ENCODE results near the gene GNG13. TPM values are rescaled to one million over a fixed set of nuclear protein-coding genes. Genes with fewer than 3 reads are reported as not detected.
A peak's percentile ranks its signal among the peaks of the same experiment; 100 is the strongest.

GNG13 gene
- total and polyA plus RNA-seq, 8 donors, result not detected

DNA sequence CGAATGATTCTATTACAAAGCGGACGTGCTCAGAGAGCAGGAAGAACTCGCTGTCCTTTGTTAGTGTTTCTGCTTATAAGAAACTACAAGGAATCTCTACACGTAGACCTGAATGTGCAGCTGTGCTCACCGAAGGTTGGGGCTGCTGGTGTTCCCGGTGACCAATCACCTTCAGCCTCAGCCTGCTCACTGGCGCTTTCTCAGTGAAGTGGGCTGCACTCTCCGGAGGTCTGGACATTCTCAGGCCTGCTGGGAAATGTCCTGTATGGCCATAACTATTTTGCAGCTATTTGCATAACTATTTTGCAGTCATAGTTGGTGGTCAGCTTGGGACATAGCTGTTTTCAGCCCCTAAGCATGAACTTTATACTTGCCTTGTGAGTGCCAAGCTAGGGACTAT is 50.0 kb downstream of the GNG13 start:
- Histone ChIP-seq H3K27ac (no peak overlapping the region), H3K4me1 (peaks cover 0 to 14% (median 0%) of the 10 kb centered on the region in 4 donors), H3K27me3 (peaks cover 0 to 47% (median 0%) of the 10 kb centered on the region in 3 donors), H3K4me3 (no peak overlapping the region), H3K36me3 (no peaks in the 10 kb centered on the region), H3K9me3 (no peaks in the 10 kb centered on the region)
- peak in 1 of 2 donors; percentile 63 for DNase-seq
- WGBS, 5 donors, result 55 to 71% (median 67%) methylated on average over 9 of the region's 9 CpGs
- TF ChIP-seq, protein P1, sequence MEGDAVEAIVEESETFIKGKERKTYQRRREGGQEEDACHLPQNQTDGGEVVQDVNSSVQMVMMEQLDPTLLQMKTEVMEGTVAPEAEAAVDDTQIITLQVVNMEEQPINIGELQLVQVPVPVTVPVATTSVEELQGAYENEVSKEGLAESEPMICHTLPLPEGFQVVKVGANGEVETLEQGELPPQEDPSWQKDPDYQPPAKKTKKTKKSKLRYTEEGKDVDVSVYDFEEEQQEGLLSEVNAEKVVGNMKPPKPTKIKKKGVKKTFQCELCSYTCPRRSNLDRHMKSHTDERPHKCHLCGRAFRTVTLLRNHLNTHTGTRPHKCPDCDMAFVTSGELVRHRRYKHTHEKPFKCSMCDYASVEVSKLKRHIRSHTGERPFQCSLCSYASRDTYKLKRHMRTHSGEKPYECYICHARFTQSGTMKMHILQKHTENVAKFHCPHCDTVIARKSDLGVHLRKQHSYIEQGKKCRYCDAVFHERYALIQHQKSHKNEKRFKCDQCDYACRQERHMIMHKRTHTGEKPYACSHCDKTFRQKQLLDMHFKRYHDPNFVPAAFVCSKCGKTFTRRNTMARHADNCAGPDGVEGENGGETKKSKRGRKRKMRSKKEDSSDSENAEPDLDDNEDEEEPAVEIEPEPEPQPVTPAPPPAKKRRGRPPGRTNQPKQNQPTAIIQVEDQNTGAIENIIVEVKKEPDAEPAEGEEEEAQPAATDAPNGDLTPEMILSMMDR (IDR thresholded peaks at IDR 0.05), result no peak
- TF ChIP-seq EP300 (IDR thresholded peaks at IDR 0.05) (no peak), POLR2A (IDR thresholded peaks at IDR 0.05) (no peak), POLR2AphosphoS5 (IDR thresholded peaks at IDR 0.05) (no peak)
- intact Hi-C loops (cut with DNase I; ENCODE audit: low total_unique reads), result no loop called here

DNA sequence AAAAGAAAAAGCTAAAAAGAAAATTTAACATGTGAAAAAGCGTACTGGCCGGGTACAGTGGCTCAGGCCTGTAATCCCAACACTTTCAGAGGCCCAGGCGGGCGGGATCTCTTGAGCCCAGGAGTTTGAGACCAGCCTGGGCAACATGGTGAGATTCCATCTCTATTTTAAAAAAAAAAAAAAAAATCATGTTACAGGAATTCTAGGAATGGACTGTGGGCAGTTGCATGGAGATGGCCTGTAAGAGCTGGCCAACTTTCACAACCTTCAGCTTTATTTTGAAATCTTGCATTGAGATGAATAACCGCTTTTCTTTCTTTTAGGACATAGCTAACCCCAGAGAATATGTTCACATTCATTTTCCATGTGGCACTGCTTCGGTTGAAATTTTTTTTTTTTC is 51.5 kb downstream of the GNG13 start:
- H3K27me3 ChIP-seq, result peaks cover 0 to 46% (median 0%) of the 10 kb centered on the region in 3 donors
- no peak overlapping the region for H3K4me3 ChIP-seq
- intact Hi-C loops (cut with DNase I; ENCODE audit: low total_unique reads), result no loop called here
- H3K4me1 ChIP-seq, result peaks cover 0 to 14% (median 0%) of the 10 kb centered on the region in 4 donors
- no peak overlapping the region for H3K27ac ChIP-seq
- H3K36me3 ChIP-seq, result no peaks in the 10 kb centered on the region
- TF ChIP-seq POLR2A (IDR thresholded peaks at IDR 0.05), result no peak
- no peak for TF ChIP-seq POLR2AphosphoS5 (IDR thresholded peaks at IDR 0.05)
- no peak for TF ChIP-seq EP300 (IDR thresholded peaks at IDR 0.05)
- TF ChIP-seq, protein P1 (IDR thresholded peaks at IDR 0.05), result no peak
- H3K9me3 ChIP-seq, result no peaks in the 10 kb centered on the region
- DNase-seq, result no peak
- 73 to 96% (median 88%) methylated on average over 6 of the region's 6 CpGs for WGBS, 5 donors

Small RNA genes within 50 kb of the gene (small RNA-seq; reads per million reads assigned to genes)
- 0 reads per million in 4 donors for gene MIR662

Other genes with a start within 250 kb of the GNG13 start
- not detected for gene PRR35, start 240.3 kb downstream of the GNG13 start, total RNA-seq
- gene PRR35, start 240.3 kb downstream of the GNG13 start, polyA plus RNA-seq, result not detected
- gene NHLRC4, start 233.7 kb downstream of the GNG13 start, total RNA-seq, result under 1 TPM in 2 of 5 donors, not detected in 3; 0.89 to 0.92 TPM
- gene NHLRC4, start 233.7 kb downstream of the GNG13 start, polyA plus RNA-seq, result 1 to 10 TPM in 2 of 3 donors, under 1 TPM in 1; 0.35 to 1.4 (median 1.4) TPM
- gene PIGQ, start 230.8 kb downstream of the GNG13 start, total RNA-seq, result 100 to 1,000 TPM in 2 of 5 donors, 10 to 100 TPM in 3; 14.3 to 217 (median 52.6) TPM
- 10 to 100 TPM; 30.1 to 46.5 (median 38.0) TPM for gene PIGQ, start 230.8 kb downstream of the GNG13 start, polyA plus RNA-seq
- gene RAB40C, start 210.7 kb downstream of the GNG13 start, total RNA-seq, result 100 to 1,000 TPM in 1 of 5 donors, 10 to 100 TPM in 4; 17.6 to 101 (median 51.3) TPM
- 10 to 100 TPM; 20.9 to 24.6 (median 22.1) TPM for gene RAB40C, start 210.7 kb downstream of the GNG13 start, polyA plus RNA-seq
- 10 to 100 TPM in 1 of 5 donors, 1 to 10 TPM in 1, under 1 TPM in 2, not detected in 1; 0.14 to 25.8 (median 2.5) TPM for gene WFIKKN1, start 169.7 kb downstream of the GNG13 start, total RNA-seq
- gene WFIKKN1, start 169.7 kb downstream of the GNG13 start, polyA plus RNA-seq, result 1 to 10 TPM; 1.0 to 2.0 (median 1.5) TPM
- 100 to 1,000 TPM in 2 of 5 donors, 10 to 100 TPM in 3; 17.3 to 271 (median 82.9) TPM for gene METTL26, start 164.4 kb downstream of the GNG13 start, total RNA-seq
- gene METTL26, start 164.4 kb downstream of the GNG13 start, polyA plus RNA-seq, result 100 to 1,000 TPM; 177 to 234 (median 218) TPM
- gene MCRIP2, start 158.9 kb downstream of the GNG13 start, total RNA-seq, result 100 to 1,000 TPM in 1 of 5 donors, 10 to 100 TPM in 4; 14.0 to 440 (median 67.7) TPM
- 100 to 1,000 TPM in 2 of 3 donors, 10 to 100 TPM in 1; 83.2 to 109 (median 107) TPM for gene MCRIP2, start 158.9 kb downstream of the GNG13 start, polyA plus RNA-seq
- gene WDR90, start 151.4 kb downstream of the GNG13 start, total RNA-seq, result 100 to 1,000 TPM in 2 of 5 donors, 10 to 100 TPM in 3; 27.2 to 114 (median 30.9) TPM
- 10 to 100 TPM; 19.9 to 33.6 (median 22.0) TPM for gene WDR90, start 151.4 kb downstream of the GNG13 start, polyA plus RNA-seq
- gene RHOT2, start 132.6 kb downstream of the GNG13 start, total RNA-seq, result 100 to 1,000 TPM in 3 of 5 donors, 10 to 100 TPM in 2; 41.5 to 574 (median 171) TPM
- gene RHOT2, start 132.6 kb downstream of the GNG13 start, polyA plus RNA-seq, result 100 to 1,000 TPM in 1 of 3 donors, 10 to 100 TPM in 2; 68.1 to 151 (median 68.8) TPM
- 10 to 100 TPM in 1 of 5 donors, 1 to 10 TPM in 2, not detected in 2; 1.3 to 48.7 (median 6.7) TPM for gene RHBDL1, start 125.1 kb downstream of the GNG13 start, total RNA-seq
- gene RHBDL1, start 125.1 kb downstream of the GNG13 start, polyA plus RNA-seq, result 1 to 10 TPM in 2 of 3 donors, not detected in 1; 2.1 to 3.3 TPM
- gene STUB1, start 120.3 kb downstream of the GNG13 start, total RNA-seq, result 100 to 1,000 TPM in 3 of 5 donors, 10 to 100 TPM in 2; 43.5 to 307 (median 206) TPM
- 100 to 1,000 TPM; 123 to 183 (median 128) TPM for gene STUB1, start 120.3 kb downstream of the GNG13 start, polyA plus RNA-seq
- 100 to 1,000 TPM in 4 of 5 donors, 10 to 100 TPM in 1; 24.2 to 229 (median 123) TPM for gene JMJD8, start 116.4 kb downstream of the GNG13 start, total RNA-seq
- 10 to 100 TPM; 27.6 to 44.2 (median 31.9) TPM for gene JMJD8, start 116.4 kb downstream of the GNG13 start, polyA plus RNA-seq
- 10 to 100 TPM in 4 of 5 donors, 1 to 10 TPM in 1; 2.0 to 72.3 (median 27.4) TPM for gene WDR24, start 110.3 kb downstream of the GNG13 start, total RNA-seq
- gene WDR24, start 110.3 kb downstream of the GNG13 start, polyA plus RNA-seq, result 1 to 10 TPM; 4.7 to 6.7 (median 5.7) TPM
- gene FBXL16, start 94.9 kb downstream of the GNG13 start, total RNA-seq, result under 1 TPM in 2 of 5 donors, not detected in 3; 0.37 to 0.72 TPM
- gene FBXL16, start 94.9 kb downstream of the GNG13 start, polyA plus RNA-seq, result 1 to 10 TPM in 2 of 3 donors, under 1 TPM in 1; 0.61 to 3.6 (median 1.3) TPM
- 10 to 100 TPM in 4 of 5 donors, 1 to 10 TPM in 1; 7.1 to 79.7 (median 20.4) TPM for gene METRN, start 85.6 kb downstream of the GNG13 start, total RNA-seq
- gene METRN, start 85.6 kb downstream of the GNG13 start, polyA plus RNA-seq, result 10 to 100 TPM; 36.9 to 45.8 (median 39.4) TPM
- 100 to 1,000 TPM in 1 of 5 donors, 10 to 100 TPM in 3, 1 to 10 TPM in 1; 9.7 to 602 (median 44.9) TPM for gene ANTKMT, start 79.6 kb downstream of the GNG13 start, total RNA-seq
- 10 to 100 TPM; 35.9 to 65.0 (median 58.0) TPM for gene ANTKMT, start 79.6 kb downstream of the GNG13 start, polyA plus RNA-seq
- gene CCDC78, start 74.3 kb downstream of the GNG13 start, total RNA-seq, result 10 to 100 TPM in 1 of 5 donors, 1 to 10 TPM in 1, not detected in 3; 1.3 to 14.3 TPM
- 1 to 10 TPM in 2 of 3 donors, not detected in 1; 1.3 to 1.7 TPM for gene CCDC78, start 74.3 kb downstream of the GNG13 start, polyA plus RNA-seq
- 10 to 100 TPM in 1 of 5 donors, 1 to 10 TPM in 2, not detected in 2; 3.3 to 19.9 (median 4.0) TPM for gene HAGHL, start 73.6 kb downstream of the GNG13 start, total RNA-seq
- gene HAGHL, start 73.6 kb downstream of the GNG13 start, polyA plus RNA-seq, result 1 to 10 TPM; 3.1 to 7.9 (median 3.7) TPM
- gene CIAO3, start 59.7 kb downstream of the GNG13 start, total RNA-seq, result 100 to 1,000 TPM in 1 of 5 donors, 10 to 100 TPM in 4; 35.4 to 145 (median 62.9) TPM
- gene CIAO3, start 59.7 kb downstream of the GNG13 start, polyA plus RNA-seq, result 10 to 100 TPM; 22.8 to 37.6 (median 37.2) TPM
- gene MSLN, start 40.0 kb downstream of the GNG13 start, total RNA-seq, result 10 to 100 TPM in 1 of 5 donors, 1 to 10 TPM in 3, not detected in 1; 1.6 to 41.5 (median 3.4) TPM
- 10 to 100 TPM in 1 of 3 donors, 1 to 10 TPM in 1, under 1 TPM in 1; 0.92 to 83.7 (median 6.1) TPM for gene MSLN, start 40.0 kb downstream of the GNG13 start, polyA plus RNA-seq
- gene RPUSD1, start 12.4 kb downstream of the GNG13 start, total RNA-seq, result 10 to 100 TPM in 4 of 5 donors, 1 to 10 TPM in 1; 9.0 to 43.7 (median 37.9) TPM
- 10 to 100 TPM; 16.4 to 22.9 (median 17.3) TPM for gene RPUSD1, start 12.4 kb downstream of the GNG13 start, polyA plus RNA-seq
- gene CHTF18, start 12.1 kb downstream of the GNG13 start, total RNA-seq, result 100 to 1,000 TPM in 1 of 5 donors, 10 to 100 TPM in 2, 1 to 10 TPM in 2; 2.9 to 143 (median 15.2) TPM
- gene CHTF18, start 12.1 kb downstream of the GNG13 start, polyA plus RNA-seq, result 10 to 100 TPM; 17.9 to 31.0 (median 25.1) TPM
- gene LMF1, start 170.2 kb upstream of the GNG13 start, total RNA-seq, result 100 to 1,000 TPM in 1 of 5 donors, 10 to 100 TPM in 3, 1 to 10 TPM in 1; 7.6 to 121 (median 13.0) TPM
- 10 to 100 TPM; 15.3 to 25.5 (median 16.3) TPM for gene LMF1, start 170.2 kb upstream of the GNG13 start, polyA plus RNA-seq
- gene SOX8, start 181.0 kb upstream of the GNG13 start, total RNA-seq, result 10 to 100 TPM in 1 of 5 donors, 1 to 10 TPM in 1, under 1 TPM in 1, not detected in 2; 0.45 to 15.1 (median 3.3) TPM
- gene SOX8, start 181.0 kb upstream of the GNG13 start, polyA plus RNA-seq, result 1 to 10 TPM in 1 of 3 donors, under 1 TPM in 1, not detected in 1; 0.50 to 1.1 TPM

Data from stomach (tissue), 9 donors.